GM19468 (cell line): ENCODE measurements around the gene POU2F1.

Source experiments
- ATAC-seq: cut with Tn5 transposase; IDR thresholded peaks from one replicate; pipeline ENCODE4 v1.9.1; 2021; ENCODE audit warnings: mild to moderate bottlenecking, moderate library complexity, moderate number of reproducible peaks; ENCODE audit not compliant: unreplicated experiment; ENCODE audit errors: extremely low read depth

The POU2F1 gene

GRCh38 chr1:167220537-167221125, at the start of gene POU2F1:
TSS of gene POU2F1 (plus strand) at chr1:167220886. CDS start at chr1:167220898, 12 bp downstream.
- ATAC-seq: peak; percentile 54

- ATAC-seq: no peak
These were observed 49.3 kb upstream of the POU2F1 start for GRCh38 chr1:167171286-167171929.

- ATAC-seq: no peak
These were observed 47.0 kb upstream of the POU2F1 start for GRCh38 chr1:167173516-167174184.

GRCh38 chr1:167175901-167176300, 44.8 kb upstream of the POU2F1 start:
- no peak for ATAC-seq

GRCh38 chr1:167178831-167179230, 41.9 kb upstream of the POU2F1 start:
- no peak for ATAC-seq

- ATAC-seq: no peak
These were observed 37.9 kb upstream of the POU2F1 start for GRCh38 chr1:167182571-167183320.

- no peak for ATAC-seq
These were observed 36.6 kb upstream of the POU2F1 start for GRCh38 chr1:167184081-167184480.

GRCh38 chr1:167185062-167185461, 35.6 kb upstream of the POU2F1 start:
- no peak for ATAC-seq

- no peak for ATAC-seq
These were observed 34.6 kb upstream of the POU2F1 start for GRCh38 chr1:167185974-167186657.

- no peak for ATAC-seq
These were observed 33.9 kb upstream of the POU2F1 start for GRCh38 chr1:167186771-167187170.

GRCh38 chr1:167190747-167191237, 29.9 kb upstream of the POU2F1 start:
- ATAC-seq: no peak

- ATAC-seq: no peak
These were observed 28.7 kb upstream of the POU2F1 start for GRCh38 chr1:167191958-167192357.

GRCh38 chr1:167194182-167194581, 26.5 kb upstream of the POU2F1 start:
- ATAC-seq: no peak

GRCh38 chr1:167196166-167196565, 24.5 kb upstream of the POU2F1 start:
- ATAC-seq: no peak

GRCh38 chr1:167197236-167197635, 23.4 kb upstream of the POU2F1 start:
- ATAC-seq: no peak

GRCh38 chr1:167197692-167198091, 23.0 kb upstream of the POU2F1 start:
- no peak for ATAC-seq

GRCh38 chr1:167198518-167199133, 22.1 kb upstream of the POU2F1 start:
- no peak for ATAC-seq

- no peak for ATAC-seq
These were observed 21.0 kb upstream of the POU2F1 start for GRCh38 chr1:167199656-167200055.

GRCh38 chr1:167200272-167200671, 20.4 kb upstream of the POU2F1 start:
- no peak for ATAC-seq

- no peak for ATAC-seq
These were observed 19.9 kb upstream of the POU2F1 start for GRCh38 chr1:167200749-167201148.
